Tibial nerve (tissue), 4 donors: ENCODE results near the gene PARD6A.

ENCODE experiments used
- CTCF ChIP-seq, 5 experiments: fragments of 200-600 bp in 3 of 5; fragments of 450-650 bp in 2 of 5; sonication (generic) in 3 of 5; IDR thresholded peaks; one replicate each; pipeline ENCODE4 v1.5.1; 2016 to 2019; ENCODE audit warnings: antibody characterized with exemption in 5 of 5, mild to moderate bottlenecking in 3 of 5, moderate library complexity in 2 of 5
- EP300 ChIP-seq, 2 donors: sonication (generic); formaldehyde crosslinking; IDR thresholded peaks; one replicate each; pipeline ENCODE4 v1.6.1; 2017; ENCODE audit warnings: antibody characterized with exemption in 2 of 2, mild to moderate bottlenecking in 1 of 2
- POLR2A ChIP-seq, 2 donors: fragments of 450-650 bp; IDR thresholded peaks; one replicate each; pipeline ENCODE4 v1.6.1; 2017; ENCODE audit warnings: antibody characterized with exemption in 2 of 2, mild to moderate bottlenecking in 2 of 2, moderate library complexity in 2 of 2

GRCh38 chr16:67641779-67642708, 18.7 kb upstream of the PARD6A start:
- no peak for TF ChIP-seq POLR2A (IDR thresholded peaks at IDR 0.05)
- TF ChIP-seq CTCF (IDR thresholded peaks at IDR 0.05) = no peak
- TF ChIP-seq EP300 (IDR thresholded peaks at IDR 0.05) = no peak
